Non-pigmented ciliary epithelial cell (primary cell): ENCODE results near the gene SLC9A7.
"Not testable (repeated sequence)": the region's sequence is repeated elsewhere in the genome, so short reads cannot be mapped to it uniquely, and the experiment has no call there.

Experiments used
- DNase-seq: peaks from one replicate; pipeline ENCODE4 v3.0.0-alpha.2; 2010; ENCODE audit warnings: low read depth

SLC9A7 gene

DNA sequence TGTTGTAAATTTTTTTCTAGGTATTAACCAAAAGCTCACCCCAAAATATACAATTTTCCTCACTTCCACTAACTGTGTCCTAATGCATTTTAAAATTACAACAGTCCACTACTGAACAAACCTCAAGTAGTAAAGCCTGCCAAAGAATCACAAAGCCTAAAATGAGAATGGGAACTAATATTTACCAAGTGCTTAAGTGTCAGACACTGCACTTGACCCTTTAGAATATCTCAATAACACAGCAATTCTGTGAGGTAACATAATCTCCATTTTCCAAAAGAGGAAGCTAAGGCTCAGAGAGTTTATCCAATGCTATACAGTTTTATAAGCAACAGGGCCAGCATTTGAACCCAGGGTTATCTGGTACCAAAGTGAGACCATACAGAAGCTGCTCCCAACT is 4.9 kb downstream of the SLC9A7 start:
- DNase-seq: no peak

DNA sequence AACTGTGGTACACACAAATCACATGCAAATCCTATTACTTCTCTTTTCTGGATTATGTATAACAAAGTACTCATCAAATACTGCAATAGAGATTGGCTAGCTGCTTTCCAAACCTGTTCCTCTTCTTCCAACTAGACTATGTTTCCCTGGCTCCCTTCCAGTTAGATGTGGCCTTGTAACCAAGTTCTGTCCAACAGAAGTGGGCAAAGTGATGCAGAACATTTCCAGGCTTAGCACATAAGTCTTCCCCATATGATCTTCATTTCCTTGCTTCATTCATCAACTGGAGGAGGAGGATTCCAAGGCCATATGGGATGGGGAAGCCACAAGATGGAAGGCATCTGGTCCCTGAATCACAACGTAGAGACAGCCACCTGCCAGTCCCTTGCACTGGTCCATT is 8.0 kb downstream of the SLC9A7 start:
- no peak for DNase-seq

DNA sequence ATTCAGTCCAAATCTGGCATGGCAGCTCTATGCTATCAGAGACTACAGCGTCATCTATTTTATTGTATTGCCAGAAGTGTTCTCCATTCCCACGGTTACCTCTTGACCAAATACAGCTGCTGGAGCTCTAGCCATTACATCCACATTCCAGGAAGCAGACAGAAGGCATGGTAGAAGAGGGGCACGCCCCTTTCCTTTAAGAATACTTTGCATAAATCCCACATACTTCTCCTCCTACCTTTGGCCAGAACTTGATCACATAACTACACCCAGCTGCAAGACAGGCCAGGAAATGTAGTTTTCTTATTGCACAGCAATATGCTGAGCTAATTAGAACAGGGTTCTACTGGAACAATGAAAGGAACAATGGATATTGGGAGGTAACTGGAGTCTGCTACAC is 14.9 kb downstream of the SLC9A7 start:
- DNase-seq: no peak

DNA sequence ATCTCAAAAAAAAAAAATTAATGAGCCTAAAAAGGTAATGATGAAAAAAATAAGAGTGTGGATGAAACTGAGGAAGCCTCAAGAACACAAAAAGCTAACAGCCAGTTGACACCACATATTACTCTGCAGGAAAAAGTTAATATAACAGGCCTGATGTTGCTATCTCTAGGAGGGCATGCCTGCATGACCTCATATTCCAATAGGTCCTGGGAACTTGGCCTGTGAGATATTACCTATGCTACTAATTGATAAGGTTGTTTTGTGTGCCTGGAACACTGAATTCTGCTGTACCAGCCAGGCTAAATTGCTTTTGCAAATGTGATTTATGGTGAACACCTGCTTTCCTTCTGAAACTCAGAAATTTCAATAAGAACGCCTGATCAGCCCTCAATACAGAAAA is 15.9 kb downstream of the SLC9A7 start:
- DNase-seq: no peak

DNA sequence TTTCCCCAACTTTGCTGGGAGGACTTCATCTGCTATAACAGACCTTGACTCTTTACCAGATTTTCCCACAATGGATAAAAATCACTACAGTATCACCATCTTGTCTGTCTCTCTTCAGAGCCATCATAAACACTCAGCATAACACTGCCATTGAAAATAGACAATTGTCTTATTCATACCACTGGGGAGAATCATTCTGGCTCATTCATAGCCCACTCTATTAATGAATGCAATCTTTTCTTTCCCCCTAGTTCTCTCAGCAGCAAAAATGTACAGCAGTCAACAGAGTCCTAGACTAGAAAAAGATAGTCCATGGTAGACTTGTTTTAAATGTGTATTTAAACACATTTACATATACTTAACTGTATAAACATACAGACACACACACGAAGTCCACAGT is 19.2 kb downstream of the SLC9A7 start:
- no peak for DNase-seq

DNA sequence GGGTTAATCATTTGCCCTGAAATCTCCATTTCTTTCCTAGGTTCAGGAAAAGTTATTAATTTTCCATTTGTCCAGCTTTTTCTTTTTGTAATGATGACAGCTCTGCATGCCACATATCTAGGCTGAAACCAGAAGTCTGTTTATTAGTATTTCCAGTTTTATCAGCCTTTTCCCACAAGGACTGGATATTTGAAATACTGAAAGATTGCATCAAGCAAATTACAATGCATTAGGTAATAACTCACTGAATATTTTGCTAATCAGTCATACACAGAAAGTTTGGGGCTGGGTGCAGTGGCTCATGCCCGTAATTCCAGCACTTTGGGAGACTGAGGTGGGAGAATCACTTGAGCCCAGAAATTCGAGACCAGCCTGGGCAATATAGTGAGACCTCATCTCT is 21.5 kb downstream of the SLC9A7 start:
- no peak for DNase-seq

DNA sequence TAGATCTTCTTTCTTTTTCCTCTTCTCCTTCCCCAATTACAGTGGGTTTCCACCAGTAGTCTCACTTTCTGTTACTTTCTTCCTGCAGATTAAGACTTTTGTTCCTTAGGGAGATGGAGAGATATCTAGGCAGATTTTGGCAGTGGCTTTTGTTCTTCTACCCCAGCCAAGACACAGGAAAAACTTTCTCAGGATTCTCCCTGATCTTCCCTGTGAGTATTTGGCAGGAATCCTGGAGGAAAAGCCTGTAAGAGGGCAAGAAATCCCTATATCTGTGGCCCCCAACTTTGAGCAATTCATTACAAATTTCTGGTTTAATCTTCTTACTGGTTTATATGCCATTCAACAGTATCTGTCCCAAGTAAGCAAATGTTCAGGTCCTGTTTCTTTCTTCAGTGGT is 21.9 kb downstream of the SLC9A7 start:
- no peak for DNase-seq

DNA sequence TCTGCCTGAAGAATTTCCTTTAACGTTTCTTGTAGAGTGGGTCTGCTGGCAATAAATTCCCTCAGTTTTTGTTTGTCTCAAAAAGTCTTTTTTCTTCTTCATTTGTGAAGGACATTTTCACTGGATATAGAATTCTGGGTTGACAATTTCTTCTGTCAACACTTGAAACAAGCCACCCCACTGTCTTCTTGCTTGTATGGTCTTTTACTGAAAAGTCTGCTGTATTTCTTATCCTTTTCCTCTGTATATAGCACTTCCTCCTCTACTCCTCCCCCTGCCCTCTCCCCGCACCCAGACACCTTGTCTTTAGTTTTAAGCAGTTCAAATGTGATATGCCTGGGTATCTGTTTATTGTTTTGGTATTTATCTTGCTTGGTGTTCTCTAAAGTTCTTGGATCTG is 23.3 kb downstream of the SLC9A7 start:
- DNase-seq: no peak

DNA sequence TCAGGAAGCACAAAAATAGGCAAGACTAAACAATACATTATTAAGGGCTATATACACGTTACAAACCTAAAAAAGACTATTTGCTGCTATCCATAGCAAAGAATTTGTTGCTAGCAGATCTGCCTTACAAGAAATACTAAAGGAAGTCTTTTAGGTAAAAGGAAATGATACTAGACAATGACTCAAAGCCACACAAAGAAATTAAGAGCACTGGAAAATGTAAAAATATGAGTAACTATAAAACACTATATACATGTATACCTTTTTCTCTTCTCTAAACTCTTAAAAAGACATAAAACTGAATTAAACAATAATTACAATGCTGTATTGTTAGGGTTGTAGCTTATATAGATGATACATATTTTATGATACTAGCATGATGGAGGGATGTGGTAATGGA is 25.7 kb downstream of the SLC9A7 start:
- DNase-seq: no peak

DNA sequence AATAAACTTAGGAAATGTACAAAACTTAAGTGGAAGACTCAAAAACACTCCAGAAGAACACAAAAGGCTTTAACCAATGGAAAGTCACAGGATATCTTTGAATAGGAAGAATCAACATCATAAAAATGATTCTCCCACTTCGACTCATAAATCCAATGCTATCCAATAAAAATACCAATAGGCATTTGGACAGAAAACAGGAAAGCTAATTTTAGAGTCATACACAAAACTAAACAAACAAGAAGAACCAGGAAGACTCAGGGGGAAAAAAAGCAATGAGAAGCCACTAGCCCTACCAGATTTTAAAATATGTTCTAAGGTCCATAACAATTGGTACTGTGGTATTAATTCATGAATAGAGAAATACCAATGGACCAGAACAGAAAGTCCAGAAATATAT is 28.2 kb downstream of the SLC9A7 start:
- no peak for DNase-seq

DNA sequence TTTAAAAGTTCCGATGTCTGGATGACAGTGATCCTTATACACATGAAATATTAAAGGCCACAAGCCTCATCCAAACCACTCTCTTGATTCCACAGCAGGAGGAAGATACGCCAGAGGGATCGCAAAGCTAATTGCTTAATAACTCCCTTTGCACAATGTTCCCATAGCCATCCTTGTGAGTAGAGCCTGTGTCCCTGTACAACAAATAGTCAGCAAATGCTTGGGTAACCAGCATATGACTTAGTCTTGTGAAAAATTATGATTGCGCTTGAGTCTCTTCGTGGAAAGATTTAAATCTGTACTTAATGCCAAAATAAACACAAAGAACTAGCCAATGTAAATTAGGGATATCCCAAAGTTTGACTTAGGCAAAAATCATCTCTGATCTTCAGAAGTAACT is 31.5 kb downstream of the SLC9A7 start:
- DNase-seq: no peak

DNA sequence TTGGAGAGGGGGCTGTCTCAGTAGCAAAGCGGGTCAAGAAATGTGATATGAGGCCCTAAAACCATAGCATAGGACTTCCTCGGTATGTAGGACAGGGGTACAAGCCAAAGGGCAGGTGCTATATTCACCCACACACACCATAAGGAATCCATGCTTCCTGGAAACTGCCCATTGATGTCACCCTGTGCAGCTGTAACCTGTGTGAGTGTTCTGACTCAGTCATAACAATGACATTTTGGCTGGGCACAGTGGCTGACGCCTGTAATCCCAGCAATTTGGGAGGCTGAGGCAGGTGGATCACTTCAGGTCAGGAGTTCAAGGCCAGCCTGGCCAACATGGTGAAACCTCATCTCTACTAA is 35.4 kb downstream of the SLC9A7 start:
- DNase-seq: not testable (repeated sequence)

DNA sequence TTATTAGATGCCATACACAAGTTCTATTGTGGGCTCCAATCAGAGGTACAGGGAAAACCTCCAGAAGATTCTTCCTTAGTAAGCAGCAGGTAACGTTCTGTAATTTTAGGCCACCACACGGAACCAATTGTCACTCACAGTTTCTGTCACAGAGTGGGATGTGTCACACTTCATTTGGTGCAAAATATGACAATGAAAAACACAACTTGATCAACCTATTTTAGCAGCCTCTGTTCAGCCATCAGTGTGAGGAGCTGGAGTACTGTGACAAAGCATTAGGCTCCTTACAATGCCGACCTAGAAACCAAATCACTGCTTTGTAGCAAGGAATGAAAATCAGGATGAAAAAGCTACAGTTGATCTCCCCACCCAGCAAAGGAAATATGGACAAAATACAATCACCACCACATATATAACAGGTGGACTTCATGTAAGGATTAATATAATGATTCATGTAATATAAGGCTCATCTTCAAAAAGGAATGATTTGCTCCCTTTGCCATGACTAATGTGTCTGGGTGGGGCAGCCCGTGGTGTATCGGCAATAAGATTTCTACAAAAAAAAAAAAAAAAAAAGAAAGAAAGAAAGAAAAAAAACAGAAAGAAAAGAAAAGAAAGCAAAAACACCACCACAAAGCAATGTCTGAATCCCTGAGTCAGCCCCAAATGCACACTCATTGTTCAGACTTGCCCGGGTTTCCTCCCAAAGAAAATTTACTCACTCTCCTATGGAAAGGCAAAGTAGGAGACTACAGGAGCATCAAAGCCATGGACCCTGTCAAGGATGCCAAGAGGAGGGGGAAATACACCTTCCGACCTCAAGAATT is 36.0 kb downstream of the SLC9A7 start:
- no peak for DNase-seq

DNA sequence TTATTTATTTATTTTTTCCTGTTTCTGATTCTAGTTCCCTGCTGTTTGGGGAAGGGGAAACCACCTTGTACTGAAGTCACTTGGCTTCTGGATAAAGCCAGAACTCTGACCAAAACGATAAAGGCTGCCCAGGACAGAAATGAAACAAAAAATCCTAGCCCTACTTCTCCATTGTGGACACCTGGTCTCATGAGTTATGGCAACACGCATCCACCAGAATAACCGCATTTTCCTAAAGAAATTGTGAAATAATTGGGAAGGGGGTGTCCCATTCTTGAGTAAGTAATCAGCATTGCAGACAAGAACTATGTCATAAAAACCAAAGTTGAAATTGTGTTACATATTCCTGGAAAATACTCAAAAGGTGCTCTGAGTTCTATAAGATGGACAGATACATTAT is 42.1 kb downstream of the SLC9A7 start:
- no peak for DNase-seq

DNA sequence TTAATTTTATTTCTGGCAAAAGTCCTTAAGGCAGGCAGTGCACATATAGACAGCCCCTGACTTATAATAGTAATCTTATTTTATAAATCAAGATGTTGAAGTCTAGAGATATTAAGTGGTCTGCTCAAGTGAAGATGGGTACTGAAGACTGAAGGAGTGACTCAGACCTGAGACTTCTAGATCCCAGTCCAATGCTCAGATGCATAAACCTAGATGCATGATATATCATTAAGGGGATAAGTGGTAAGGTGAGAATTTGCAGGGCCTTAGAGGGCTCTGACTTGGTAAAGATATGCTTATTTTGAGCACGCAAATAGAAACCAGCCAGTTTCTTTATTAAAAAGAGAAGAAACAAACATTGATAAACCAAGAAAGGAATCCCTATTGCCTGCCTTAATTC is 42.9 kb downstream of the SLC9A7 start:
- DNase-seq: no peak

DNA sequence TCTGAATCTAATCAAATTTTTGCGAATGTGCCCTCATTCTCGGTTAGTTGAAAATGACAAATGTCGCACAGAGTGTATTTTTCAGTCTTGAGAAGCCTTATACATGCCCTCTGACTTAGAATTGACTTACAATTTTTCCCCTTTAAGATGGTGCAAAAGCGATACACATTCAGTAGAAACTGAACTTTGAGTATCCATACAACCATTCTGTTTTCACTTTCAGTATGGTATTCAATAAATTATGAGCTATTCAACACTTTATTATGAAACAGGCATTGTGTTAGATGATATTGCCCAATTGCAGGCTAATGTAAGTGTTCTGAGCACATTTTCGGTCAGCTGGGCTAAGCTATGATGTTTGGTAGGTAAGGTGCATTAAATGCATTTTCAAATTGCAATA is 43.4 kb downstream of the SLC9A7 start:
- DNase-seq: no peak

DNA sequence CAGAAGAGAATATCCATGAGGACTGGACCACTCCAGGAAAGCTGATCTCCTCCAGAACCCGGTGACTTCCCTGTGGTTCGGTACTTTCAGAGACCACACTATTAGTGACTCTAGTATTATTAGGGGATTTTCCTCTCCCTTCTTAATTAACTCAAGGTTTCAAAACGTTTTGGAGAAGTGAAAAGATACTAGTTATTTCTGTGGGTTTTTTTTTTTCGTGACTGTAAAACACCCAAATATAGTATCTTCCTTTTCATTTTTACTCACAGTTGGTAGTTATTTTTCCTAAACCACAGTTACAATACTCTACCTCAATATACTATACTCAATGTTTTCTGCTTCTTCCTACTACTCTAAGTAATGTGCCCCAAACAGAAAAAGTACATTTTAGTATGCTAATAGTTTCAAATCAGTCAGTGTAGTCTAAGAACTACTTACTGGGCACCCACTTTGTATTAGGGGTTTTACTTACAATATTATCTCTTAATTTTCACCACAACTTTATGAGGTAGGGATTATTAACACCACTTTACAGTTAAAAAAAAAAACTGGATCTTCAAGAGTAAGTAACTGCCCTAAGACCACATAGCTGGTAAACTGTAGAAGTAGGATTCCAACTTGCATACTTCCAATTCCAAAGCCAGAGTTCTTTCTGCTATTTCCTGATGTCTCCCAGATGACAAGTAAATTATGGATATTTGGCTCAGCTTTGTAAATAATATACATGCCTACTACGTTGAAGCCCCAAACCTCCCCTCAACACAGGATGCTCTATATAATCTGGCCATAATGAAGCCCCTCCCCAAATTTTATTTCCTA is 45.0 kb downstream of the SLC9A7 start:
- no peak for DNase-seq

DNA sequence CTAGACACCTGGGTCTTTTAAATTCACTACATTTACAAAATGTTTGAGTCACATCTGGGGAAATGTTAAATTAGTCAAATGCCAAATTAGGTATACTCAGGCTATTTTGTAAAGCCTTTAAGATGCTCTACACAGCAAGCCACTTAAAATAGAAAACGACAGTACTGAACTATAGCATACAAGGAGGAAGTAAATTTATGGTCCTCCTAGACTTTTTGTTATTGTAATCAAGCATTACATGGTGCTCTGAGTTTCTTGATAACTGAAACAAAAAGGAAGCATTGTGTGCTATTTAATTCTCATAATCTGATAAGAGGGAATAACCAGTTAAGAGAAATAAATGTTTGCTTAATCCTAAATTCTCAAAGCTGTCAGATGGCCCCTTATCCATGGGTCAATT is 46.2 kb downstream of the SLC9A7 start:
- DNase-seq: no peak

DNA sequence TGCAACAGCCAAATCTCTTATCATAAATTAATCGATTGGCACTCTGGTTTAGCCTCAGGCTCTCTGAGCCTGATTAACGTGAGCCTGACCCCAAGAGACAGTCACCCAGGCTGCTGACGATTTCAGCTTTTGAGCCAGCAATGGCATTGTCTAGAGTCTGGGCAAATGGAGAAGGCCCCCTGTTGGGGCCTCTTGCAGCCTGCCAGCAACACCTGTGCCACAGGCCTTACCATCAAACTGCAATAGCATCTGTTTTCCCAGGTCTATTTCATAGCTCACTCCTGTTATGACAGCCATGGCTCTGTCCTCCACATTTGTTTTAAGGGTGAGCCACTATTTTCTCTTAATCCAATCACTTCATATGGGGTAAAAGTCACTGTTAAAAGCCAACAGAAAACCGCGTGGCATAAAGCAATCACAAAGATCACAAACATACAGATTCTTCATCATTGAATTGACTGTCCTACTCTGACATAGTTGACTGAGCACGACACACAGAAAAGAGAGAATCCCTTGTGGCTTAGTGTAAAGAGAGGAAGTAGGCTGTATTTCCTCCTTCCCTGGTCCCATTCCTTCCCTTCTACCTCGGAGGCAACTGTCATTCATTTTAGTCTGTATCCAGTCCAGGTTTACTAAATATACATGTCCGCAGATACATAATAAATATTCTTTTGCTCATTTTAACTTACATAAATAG is 47.8 kb downstream of the SLC9A7 start:
- DNase-seq: no peak

DNA sequence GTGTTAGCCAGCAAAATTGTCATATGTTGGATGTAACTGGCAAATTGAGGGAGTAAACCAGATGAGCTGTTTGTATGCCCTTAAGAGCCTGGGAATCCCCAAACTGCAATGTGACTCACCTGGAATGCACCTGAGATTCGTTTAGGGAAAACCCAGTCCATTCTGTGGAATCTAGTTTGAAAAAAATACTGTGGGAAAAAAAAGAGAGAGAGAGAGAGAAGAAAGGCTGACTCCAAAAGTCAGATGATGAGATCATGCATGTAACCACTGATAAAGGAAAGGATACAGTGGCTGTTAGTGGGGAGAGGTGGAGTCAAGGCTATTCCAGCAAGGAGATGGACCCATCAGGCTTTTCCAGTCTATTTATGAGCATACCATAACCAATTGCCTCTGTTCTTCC is 48.5 kb downstream of the SLC9A7 start:
- no peak for DNase-seq

DNA sequence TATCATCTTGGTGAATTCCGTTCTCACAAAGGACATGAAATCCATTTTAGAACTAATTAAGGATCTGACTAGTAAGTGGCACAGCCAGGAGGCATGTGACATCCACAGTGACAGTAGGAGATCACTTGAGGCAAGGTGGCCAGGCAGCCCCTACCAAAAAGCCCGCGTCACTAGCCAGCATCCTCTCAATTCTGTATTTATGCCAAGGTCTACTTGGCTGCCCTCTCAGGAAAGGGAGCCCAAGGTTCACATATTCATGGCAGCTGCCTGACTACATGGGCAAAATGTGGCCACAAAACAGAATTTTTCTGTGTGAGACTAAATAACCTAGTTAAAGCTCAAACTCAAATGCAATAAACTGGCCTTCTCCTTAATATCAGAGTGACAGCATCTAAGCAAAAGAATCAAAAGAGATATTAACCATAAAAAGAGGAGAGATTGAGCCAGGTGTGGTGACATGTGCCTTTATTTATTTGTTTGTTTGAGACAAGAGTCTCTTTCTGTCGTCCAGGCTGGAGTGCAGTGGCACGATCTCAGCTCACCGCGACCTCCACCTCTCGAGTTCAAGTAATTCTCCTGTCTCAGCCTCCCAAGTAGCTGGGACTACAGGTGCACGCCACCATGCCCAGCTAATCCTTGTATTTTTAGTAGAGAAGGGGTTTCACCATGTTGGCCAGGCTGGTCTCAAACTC is 51.5 kb downstream of the SLC9A7 start:
- no peak for DNase-seq

DNA sequence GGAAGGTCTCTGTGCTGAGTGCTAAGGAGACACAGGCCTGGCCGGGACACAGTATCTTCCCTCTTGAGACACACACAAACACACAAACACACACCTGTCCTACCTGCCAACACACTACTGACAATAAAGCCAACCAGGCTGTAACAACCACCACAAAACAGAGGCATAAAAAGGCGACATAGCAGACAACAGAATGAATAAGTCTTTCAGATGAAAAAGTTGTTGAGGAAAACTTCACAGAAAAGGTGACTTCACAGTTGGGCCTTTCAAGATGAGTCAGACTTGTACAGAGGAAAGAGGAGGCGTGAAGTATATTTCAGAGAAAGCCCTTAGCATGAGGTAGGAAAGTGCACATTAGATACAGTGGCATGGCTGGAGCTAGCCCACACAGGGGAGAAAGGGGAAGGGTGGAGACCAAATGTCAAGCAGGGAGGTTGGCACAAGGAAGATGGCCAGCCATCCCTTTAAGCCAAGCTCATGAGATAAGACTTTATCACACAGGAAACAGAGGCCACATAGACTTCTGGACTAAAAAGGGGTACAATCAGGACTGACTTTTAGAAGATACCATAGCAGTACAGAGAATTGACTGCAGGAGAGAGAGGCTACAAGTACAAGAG is 54.0 kb downstream of the SLC9A7 start:
- no peak for DNase-seq
